Progenitor cell of endocrine pancreas (in vitro differentiated cells): ENCODE data around the gene CEBPZOS. TPM values are rescaled to one million over a fixed set of nuclear protein-coding genes. Genes with fewer than 3 reads are reported as not detected.

Experiments
- DNase-seq: peaks from one replicate; pipeline ENCODE4 v3.0.0; 2021; ENCODE audit warnings: low spot score; ENCODE audit not compliant: unreplicated experiment
- H3K27ac Mint-ChIP-seq: 2 replicates; pipeline ENCODE4 v1.8.0; 2021; ENCODE audit warnings: mild to moderate bottlenecking, moderate library complexity, mixed read lengths
- H3K27me3 Mint-ChIP-seq: 2 replicates; pipeline ENCODE4 v1.8.0; 2021; ENCODE audit warnings: mixed read lengths
- H3K36me3 Mint-ChIP-seq: 2 replicates; pipeline ENCODE4 v1.8.0; 2022; ENCODE audit warnings: mixed read lengths; ENCODE audit not compliant: insufficient read depth
- H3K4me1 Mint-ChIP-seq: 2 replicates; pipeline ENCODE4 v1.8.0; 2021; ENCODE audit warnings: low read depth, mixed read lengths
- H3K4me3 Mint-ChIP-seq: 2 replicates; pipeline ENCODE4 v1.8.0; 2021; ENCODE audit warnings: low read depth, mild to moderate bottlenecking, moderate library complexity, mixed read lengths
- H3K9me3 Mint-ChIP-seq: 2 replicates; pipeline ENCODE4 v1.8.0; 2021; ENCODE audit warnings: low read depth, mixed read lengths
- total RNA-seq: library from RNA; stranded (reverse); gene quantifications from 2 replicates; pipeline ENCODE4 v1.2.1, GENCODE V29; 2021
- TF ChIP-seq, protein P1 (sequence below): fragments of 200-600 bp; sonication (generic); IDR thresholded peaks from one replicate; pipeline ENCODE4 v1.5.0; 2021; ENCODE audit warnings: antibody characterized with exemption, mild to moderate bottlenecking; ENCODE audit not compliant: unreplicated experiment

The CEBPZOS gene
- total RNA-seq, 1 donor from 2014 or later = 0.84 TPM

DNA sequence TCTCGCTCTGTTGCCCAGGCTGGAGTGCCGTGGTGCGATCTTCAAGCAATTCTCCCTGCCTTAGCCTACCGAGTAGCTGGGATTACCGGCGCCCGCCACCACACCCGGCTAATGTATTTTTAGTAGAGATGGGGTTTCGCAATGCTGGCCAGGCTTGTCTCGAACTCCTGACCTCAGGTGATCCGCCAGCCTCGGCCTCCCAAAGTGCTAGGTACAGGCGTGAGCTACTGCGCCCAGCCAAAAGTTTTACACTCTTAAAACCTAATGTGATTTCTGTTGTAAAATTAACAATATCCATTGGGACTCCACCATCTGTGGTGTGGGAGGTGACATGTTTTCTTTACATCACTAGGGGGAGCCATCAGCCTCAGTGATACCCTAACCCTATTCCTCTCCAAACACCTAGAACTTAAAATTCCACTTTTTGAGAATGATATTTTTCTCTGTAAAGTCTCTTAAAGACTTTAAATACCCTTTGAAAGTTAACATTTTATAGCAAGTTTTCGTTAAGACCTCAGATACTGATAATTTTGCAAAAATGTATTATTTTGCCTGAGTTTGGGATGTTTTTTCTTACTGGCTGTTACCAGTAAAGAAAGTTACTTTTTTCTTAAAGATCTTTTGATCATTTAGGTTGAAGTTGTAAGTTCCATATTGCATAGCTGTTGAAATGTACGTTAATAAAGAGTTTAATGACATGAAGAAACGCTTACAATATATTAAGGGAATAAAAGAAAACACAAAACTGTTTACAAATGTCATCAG is 27.9 kb upstream of the CEBPZOS start:
- Mint-ChIP-seq H3K4me1 (peaks cover 3% of the 10 kb centered on the region), H3K9me3 (peaks cover 12% of the 10 kb centered on the region), H3K4me3 (no peak overlapping the region), H3K36me3 (peaks cover 3% of the 10 kb centered on the region), H3K27me3 (peaks cover 4% of the 10 kb centered on the region), H3K27ac (no peak overlapping the region)
- no peak for DNase-seq
- TF ChIP-seq, protein P1, sequence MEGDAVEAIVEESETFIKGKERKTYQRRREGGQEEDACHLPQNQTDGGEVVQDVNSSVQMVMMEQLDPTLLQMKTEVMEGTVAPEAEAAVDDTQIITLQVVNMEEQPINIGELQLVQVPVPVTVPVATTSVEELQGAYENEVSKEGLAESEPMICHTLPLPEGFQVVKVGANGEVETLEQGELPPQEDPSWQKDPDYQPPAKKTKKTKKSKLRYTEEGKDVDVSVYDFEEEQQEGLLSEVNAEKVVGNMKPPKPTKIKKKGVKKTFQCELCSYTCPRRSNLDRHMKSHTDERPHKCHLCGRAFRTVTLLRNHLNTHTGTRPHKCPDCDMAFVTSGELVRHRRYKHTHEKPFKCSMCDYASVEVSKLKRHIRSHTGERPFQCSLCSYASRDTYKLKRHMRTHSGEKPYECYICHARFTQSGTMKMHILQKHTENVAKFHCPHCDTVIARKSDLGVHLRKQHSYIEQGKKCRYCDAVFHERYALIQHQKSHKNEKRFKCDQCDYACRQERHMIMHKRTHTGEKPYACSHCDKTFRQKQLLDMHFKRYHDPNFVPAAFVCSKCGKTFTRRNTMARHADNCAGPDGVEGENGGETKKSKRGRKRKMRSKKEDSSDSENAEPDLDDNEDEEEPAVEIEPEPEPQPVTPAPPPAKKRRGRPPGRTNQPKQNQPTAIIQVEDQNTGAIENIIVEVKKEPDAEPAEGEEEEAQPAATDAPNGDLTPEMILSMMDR = peak; percentile 83

DNA sequence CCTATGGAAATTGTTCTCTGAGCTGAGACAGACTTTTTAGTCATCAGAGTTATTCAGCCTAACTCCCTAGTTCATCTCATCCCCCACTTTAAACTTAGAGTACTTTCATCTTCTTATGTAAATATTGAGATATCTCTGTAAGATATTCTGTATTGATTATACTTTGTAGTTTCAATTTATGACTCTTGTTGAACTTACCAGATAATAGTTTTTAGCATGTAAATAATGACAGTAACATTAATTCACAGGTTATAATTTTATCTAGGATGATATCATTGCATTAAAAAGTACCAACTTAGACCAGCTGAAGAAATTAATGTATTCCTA is 24.7 kb upstream of the CEBPZOS start:
- TF ChIP-seq, protein P1 = no peak
- Mint-ChIP-seq H3K27ac (no peak overlapping the region), H3K9me3 (no peaks in the 10 kb centered on the region), H3K4me3 (no peak overlapping the region), H3K4me1 (peaks cover 3% of the 10 kb centered on the region), H3K36me3 (no peaks in the 10 kb centered on the region), H3K27me3 (peaks cover 13% of the 10 kb centered on the region)
- no peak for DNase-seq

DNA sequence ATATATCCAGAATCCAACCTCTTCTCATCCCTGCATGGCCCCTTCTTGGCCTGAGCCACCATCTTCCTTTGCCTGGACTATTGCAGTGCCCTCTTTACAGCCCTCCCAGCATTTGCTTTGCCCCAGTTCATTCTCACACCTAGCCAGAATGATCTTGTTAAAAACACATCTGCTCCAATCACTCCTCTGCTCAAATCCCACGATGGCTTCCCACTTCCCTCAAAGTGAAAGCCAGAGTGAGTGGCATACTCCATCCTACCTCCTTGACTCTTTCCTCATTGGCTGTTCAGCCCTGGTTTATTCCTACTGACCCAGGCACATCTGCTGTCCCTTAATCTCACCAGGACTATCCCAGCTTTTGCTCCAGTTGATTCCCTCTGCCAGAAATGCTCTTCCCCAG is 22.6 kb upstream of the CEBPZOS start:
- Mint-ChIP-seq H3K4me1 (peaks cover 3% of the 10 kb centered on the region), H3K4me3 (no peak overlapping the region), H3K36me3 (no peaks in the 10 kb centered on the region), H3K9me3 (no peaks in the 10 kb centered on the region), H3K27me3 (peaks cover 21% of the 10 kb centered on the region), H3K27ac (no peak overlapping the region)
- no peak for DNase-seq
- TF ChIP-seq, protein P1 = no peak

DNA sequence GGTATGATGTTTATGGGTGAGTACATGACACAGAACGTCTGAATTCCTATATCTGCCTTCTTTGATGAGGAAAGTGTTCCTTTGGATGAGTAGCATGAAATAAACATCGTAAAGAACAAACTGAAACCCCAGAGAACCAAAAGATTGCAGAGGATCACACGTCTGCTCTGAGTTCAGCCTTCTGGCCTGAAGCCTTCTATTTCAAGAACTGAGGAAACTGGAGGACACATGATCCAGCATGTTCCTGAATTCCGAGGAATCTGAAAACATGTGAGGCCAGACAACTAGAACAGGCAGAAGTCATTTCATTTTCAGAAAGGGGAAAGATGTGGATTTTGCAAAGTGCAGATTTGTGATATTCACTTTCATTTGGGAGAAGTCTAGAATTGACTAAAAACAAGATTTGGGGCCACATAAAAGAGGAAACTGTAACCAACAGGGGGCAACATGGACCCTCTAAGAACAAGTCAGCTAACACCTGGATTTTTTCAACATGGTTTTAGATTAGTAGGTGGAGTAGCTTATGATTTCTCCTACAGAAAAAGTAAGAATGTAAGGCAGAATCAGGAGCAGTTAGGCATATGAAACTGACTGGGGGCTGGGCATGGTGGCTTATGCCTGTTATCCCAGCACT is 16.2 kb upstream of the CEBPZOS start:
- Mint-ChIP-seq H3K27ac (no peak overlapping the region), H3K27me3 (peaks cover 37% of the 10 kb centered on the region)
- DNase-seq = no peak

DNA sequence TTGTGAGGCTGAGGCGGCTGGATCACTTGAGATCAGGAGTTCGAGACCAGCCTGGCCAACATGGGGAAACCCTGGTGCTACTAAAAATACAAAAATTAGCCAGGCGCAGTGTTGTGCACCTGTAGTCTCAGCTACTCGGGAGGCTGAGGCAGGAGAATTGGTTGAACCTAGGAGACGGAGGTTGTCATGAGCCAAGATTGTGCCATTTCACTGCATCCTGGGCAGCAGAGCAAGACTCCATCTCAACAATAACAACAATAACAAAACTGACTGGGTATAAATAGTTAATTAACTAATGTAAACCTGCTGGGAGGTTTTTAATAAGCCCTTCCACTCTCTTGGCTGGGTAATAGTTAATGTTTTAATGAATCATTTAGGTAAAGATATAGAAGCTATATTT is 15.7 kb upstream of the CEBPZOS start:
- no peaks in the 10 kb centered on the region for H3K9me3 Mint-ChIP-seq
- peaks cover 37% of the 10 kb centered on the region for H3K27me3 Mint-ChIP-seq
- TF ChIP-seq, protein P1 = no peak
- H3K27ac Mint-ChIP-seq = no peak overlapping the region
- DNase-seq = no peak
- H3K4me3 Mint-ChIP-seq = no peak overlapping the region
- peaks cover 2% of the 10 kb centered on the region for H3K4me1 Mint-ChIP-seq
- H3K36me3 Mint-ChIP-seq = no peaks in the 10 kb centered on the region

More for the DNA sequence above, 16.2 kb upstream of the CEBPZOS start:
- H3K9me3 Mint-ChIP-seq = no peaks in the 10 kb centered on the region
- TF ChIP-seq, protein P1 = no peak
- no peak overlapping the region for H3K4me3 Mint-ChIP-seq
- peaks cover 2% of the 10 kb centered on the region for H3K4me1 Mint-ChIP-seq
- no peaks in the 10 kb centered on the region for H3K36me3 Mint-ChIP-seq
